Activated CD4-positive, alpha-beta T cell treated with anti-CD3 and anti-CD28 coated beads, Interleukin-2, amount 50 U/mL, for 16 hours (primary cell): ENCODE data around the gene PILRA.
"Not testable (repeated sequence)": the region's sequence is repeated elsewhere in the genome, so short reads cannot be mapped to it uniquely, and the experiment has no call there.

Experiments
- DNase-seq: peaks from one replicate; pipeline ENCODE4 v3.0.0-alpha.2; 2020

PILRA gene

DNA sequence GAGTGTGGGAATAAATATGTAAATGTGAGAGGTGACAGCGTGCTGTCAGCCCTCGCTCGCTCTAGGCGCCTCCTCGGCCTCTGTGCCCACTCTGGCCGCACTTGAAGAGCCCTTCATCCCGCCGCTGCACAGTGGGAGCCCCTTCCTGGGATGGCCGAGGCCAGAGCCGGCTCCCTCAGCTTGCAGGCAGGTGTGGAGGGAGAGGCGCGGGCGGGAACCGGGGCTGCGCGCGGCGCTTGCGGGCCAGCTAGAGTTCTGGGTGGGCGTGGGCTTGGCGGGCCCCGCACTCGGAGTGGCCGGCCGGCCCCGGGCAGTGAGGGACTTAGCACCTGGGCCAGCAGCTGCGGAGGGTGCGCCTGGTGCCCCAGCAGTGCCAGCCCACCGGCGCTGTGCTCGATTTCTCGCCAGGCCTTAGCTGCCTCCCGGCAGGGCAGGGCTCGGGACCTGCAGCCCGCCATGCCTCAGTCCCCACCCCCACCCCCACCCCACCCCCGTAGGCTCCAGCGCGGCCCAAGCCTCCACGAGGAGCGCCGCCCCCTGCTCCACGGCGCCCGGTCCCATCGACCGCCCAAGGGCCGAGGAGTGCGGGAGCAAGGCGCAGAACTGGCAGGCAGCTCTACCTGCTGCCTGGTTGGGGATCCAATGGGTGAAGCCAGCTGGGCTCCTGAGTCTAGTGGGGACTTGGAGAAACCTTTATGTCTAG is 8.4 kb downstream of the PILRA start:
- not testable (repeated sequence) for DNase-seq

DNA sequence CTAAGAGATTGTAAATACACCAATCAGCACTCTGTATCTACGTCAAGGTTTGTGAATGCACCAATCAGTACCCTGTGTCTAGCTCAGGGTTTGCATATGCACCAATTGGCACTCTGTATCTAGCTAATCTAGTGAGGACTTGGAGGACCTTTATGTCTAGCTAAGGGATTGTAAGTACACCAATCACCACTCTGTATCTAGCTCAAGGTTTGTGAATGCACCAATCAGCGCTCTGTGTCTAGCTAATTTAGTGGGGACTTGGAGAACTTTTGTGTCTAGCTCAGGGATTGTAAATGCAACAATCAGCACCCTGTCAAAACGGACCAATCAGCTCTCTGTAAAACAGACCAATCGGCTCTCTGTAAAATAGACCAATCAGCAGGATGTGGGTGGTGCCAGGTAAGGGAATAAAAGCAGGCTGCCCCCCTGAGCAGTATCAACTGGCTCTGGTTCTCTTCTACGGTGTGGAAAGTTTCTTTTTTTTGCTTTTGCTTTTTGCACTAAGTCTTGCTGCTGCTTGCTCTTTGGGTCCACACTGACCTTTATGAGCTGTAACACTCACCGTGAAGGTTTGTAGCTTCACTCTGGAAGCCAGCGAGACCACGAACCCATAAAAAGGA is 9.1 kb downstream of the PILRA start:
- not testable (repeated sequence) for DNase-seq

DNA sequence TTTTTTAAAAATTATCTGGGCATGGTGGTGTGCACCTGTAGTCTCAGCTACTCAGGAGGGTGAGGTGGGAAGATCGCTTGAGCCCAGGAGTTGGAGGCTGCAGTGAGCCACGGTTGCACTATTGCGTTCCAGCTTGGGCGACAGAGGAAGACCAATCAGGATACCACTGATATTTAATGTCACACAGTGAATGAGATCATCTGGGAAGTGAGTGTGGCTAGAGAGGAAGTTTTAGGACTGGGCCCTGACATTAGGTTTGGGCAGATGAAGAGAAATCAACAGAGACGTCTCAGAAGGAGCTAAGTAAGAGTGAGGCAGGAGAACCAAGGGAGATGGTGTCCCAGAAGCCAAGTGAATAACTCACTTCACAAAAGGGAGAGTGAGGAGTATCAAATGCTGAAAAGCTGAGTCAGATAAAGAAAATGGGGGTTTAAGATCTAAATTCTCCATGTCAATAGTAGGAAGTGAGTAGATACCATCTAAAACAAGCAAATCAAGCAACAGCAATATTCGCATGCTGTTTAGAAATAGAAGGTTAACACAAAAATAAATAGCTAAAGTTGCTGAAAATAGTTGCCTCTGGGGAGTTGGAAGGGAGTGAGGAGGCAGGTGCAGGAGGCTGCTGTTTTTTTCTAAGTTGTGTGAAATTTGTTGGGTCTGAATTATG is 11.5 kb downstream of the PILRA start:
- no peak for DNase-seq

DNA sequence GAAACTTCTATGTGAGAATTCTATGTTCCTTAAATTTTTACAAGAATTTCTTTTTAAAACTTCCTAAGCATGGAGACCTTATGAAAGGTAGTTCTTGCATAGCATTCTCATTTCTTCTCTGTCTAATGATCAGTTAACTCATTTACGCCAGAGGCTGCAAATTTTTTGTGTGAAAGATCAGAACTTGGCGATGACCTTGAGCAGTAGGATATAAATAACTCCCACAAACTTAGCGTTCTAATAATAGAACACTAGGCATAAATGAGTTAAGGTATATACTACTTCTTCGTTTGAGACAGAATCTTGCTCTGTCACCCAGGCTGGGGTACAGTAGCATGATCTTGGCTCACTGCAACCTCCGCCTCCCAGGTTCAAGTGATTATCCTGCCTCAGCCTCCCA is 13.7 kb downstream of the PILRA start:
- no peak for DNase-seq

DNA sequence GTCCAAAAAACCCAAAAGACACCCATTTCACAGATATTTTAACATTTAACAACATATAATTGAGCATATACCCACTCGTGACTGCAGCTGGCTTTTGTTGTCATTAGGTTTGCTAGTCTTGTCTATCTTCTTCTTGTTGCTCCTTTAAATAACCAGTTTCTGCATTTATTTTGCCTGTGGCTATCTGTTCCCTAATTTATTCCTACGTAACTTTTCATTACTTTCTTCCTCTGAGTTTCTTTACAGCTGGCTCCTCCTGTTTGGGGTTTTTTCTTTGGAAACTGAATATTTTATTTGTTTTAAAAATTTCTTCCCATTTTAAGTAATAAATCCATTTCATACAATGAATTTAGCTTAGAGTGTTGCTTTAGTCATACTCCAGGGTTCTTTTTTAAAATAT is 14.4 kb downstream of the PILRA start:
- DNase-seq: no peak

DNA sequence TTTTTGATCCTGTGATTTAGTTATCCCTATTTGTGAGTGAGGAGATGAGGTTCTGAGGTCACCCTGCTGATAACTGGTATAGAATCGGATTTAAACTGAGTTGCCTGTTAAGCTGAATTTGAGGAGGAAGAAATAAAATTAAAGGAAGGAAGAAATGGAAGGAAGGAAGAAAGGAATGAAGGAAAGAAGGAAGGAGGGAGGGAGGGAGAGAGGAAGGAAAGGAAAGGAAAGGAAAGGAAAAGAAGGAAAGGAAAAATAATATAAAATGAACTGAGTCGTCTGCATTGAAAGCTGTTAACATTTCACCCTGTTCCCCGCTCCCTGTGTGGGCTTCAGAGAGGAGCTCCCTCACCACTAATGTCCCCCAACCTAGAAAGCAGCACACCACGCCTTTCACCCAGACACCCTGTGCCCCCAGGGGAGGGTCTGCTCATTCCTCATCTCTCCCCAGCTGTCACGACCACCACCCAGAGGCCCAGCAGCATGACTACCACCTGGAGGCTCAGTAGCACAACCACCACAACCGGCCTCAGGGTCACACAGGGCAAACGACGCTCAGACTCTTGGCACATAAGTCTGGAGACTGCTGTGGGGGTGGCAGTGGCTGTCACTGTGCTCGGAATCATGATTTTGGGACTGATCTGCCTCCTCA is 16.3 kb downstream of the PILRA start:
- no peak for DNase-seq

DNA sequence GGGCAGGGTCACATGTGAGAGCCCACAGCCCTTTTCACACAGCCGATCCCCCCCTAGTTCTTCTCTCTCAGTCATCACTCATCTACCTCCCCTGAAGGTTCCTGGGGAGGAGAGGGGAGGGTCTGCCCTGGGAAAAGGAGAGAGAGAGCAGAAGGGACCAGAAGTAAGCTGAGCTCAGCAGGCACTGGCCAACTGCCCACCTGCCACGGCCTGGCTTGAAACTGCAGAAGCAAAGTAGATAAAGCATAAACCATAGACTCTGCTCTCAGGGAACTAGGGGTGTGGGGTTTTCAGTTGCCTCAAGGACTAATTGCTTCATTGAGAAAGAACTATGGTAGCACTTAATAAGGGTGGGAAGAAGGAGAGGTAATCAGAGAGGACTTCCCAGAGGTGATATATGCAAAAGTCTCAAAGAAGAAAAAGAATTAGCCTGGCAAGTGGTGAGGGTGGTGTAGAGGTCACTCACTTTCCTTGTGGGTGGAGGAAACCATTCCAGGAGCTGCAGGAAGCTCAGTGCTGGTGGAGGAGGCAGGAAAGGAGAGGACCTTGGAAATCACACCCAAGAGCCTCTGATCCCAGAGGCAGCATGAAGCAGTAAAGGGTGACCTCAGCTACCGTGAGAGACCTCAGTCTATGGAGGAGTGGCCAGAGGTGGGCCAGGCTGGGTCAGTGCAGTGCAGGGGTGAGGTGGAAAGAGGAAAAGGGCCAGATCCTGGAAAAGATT is 17.2 kb downstream of the PILRA start:
- no peak for DNase-seq

DNA sequence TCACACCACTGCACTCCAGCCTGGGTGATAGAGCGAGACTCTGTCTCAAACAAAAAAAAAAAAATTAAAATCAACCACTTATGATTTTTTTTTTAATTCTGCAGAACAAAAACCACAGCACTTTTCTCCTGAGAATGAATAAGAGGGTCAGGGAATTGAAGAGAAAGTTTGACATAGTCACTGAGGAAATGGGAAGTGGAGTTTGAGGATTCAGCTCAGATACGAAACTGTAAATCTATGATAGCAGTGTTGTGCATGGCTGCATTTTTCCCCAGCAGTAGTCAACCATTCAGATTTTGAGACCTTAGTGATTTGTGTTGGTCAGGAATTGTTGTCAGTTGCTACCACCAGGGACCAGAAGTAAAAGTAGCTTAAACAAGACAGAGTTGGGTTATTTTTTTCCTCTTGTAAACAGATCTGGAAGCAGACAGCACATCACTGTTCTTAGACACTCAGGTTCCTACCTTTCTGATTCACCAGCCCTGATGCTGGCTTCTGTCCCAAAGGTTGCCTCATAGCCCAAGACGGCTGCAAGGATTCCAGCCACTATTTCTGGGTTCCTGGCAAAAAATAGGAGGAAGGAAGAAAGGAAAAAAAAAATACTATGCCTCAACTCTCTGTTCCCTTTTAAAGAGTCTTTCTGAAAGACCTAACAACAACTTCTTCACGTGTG is 20.1 kb downstream of the PILRA start:
- no peak for DNase-seq

DNA sequence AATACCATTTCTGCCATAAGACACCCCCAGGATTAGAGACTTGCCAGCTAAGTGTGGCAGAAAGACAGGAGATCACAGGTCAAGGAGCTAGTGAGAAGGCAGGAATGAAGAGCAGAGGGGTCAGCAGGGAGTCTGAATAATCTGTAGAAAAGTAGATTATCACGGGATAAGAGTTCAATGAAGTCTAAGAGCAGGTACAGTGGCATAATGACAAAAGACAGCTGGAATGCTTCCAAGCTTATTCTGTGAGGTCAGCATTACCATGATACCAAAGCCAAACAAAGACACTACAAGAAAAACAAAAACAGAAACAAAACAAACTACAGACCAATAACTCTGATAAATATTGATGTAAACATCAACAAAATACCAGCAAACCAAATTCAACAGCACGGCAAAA is 20.8 kb downstream of the PILRA start:
- DNase-seq: no peak

DNA sequence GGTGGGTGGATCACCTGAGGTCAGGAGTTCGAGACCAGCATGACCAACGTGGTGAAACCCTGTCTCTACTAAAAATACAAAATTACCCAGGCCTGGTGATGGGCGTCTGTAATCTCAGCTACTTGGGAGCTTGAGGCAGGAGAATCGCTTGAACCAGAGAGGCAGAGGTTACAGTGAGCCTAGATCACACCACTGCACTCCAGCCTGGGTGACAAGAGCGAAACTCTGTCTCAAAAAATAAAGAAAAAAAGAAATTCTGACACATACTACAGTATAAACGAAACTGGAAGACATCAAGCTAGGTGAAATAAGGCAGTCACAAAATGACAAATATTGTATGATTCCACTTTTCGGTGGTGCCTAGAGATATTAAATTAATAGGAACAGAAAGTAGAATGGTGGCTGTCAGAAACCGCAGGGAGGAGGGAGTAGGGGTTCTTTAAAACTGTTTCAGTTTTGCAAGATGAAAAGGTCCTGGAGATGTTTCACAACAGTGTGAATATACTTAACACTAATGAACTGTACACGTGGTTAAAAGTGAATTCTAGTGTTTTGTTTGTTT is 23.2 kb downstream of the PILRA start:
- peak; percentile 91 for DNase-seq

DNA sequence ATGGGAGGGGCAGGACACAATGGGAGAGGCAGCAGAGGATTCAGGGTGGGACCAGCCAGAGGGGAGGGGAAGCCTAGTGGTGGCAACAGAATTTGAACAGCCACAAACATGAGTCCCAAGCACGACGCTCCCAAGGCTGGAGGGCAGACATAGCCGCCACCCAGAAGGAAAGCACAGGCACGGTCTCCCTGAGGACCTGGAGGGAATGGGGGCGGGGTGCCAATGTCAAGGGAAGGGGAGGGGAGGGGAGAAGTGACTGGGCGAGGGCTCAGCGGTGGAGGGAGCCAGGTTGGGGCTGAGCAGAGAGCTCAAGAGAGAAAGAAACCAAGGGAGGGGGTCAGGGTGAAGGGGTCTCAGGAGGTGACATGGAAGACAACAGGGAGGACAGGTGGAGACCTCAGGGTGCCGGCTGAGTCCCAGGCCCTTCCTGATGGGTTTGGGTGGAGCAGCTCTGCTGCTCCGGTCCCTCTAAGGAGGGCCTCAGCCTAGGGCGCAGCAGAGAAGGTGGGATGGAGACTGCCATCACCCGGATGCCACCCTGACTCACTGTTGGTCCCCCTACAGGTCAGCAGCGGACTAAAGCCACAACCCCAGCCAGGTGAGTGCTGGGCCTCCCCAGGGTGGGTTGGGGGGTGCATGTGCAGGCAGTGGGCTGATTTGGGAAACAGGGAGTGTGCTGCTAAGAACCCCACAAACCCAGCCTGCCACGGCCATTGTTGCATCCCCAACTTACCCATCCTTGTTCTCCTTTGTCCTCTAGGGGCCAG is 24.2 kb downstream of the PILRA start:
- no peak for DNase-seq

DNA sequence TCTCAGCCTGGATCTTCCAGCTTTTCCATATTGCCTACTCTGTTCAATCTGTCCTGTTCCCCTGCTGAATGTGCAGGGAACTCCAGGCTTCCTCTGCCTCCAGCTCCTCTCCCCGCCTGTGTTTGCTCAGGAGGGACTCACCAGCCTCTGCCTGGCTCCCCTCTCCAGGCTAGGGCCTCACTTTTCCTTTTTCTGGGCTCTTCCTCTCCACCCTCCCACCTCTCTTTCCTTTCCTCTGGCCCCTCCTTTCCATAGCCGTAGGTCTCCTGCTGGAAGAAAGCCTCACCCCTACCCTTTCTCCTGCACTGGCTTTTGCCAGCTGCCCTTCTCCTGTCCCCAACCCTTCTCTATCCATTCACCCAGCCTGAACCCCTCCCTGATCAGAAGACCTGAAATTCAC is 25.0 kb downstream of the PILRA start:
- no peak for DNase-seq

DNA sequence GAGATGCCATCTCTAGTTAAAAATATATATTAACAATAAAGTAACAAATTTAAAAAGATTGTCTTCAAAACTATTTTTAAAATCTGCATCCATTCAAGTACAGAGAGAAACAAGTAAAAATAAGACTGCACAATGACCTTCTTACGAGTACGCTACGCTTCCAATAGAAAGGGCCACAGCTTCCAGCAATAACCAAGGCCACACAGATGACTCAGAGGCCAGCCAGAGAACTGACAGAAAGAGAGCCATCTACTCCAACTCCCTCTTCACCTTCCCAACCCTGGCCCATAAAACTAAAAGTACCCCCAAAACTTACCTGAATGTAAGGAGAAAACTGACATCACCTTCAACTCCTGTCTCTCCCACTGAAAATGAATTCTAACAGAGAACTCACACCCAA is 26.8 kb downstream of the PILRA start:
- no peak for DNase-seq

DNA sequence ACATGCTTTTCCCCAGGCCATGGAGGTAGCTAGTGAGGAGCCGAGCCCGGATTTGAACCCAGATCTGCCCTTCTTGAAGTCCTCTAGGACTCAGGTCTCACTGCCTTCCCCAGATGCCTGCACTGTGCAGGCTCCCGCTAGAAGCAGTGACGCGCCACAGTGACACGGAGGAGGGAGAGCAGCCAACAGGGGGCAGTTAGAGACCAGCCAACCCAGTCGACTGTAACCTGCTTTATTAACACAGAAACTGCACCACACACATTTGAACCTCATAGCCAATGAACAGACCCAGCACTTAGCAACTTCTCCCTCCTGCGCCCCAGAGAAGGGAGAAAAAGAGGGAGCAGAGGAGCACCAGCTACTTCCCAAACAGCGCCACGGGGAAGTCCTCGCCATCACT is 27.4 kb downstream of the PILRA start:
- peak; percentile 14 for DNase-seq

DNA sequence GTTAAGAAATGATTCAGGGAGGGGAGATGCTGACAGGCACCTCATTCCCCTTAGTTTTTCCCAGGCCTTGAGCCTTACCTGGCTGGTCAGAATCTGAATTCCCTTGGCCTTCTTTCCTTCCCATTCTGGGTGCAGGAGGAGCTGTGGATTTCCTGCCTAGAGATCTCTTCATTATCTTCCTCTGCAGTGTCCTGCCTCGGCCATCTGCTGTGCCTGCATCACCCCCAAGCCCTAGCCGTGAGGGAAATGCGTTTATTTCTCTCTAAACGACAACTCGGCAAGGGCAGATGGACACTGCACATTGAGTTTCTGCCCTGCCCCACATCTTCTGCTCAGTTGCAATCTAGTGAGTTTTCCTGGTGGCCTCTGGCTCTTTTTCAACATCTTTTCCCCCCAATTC is 28.5 kb downstream of the PILRA start:
- DNase-seq: no peak

DNA sequence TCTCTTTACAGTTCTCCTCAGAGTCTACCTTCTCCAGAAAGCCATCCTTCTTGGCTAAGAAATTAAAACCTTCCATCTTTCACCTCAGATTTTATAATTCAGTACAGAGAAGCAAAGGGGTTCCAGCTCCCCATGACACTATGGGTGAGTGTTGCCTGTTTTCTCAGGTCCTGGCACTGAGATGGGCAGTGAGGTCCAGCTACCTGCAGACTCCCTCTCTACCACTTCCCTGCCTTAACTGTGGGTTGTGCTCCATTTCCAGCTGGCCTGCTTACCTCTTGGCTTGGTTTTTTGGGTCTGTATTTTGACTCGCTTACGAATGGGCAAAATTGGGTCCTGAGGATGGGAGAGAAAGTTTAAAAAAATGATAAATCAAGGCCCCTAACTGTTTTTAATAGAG is 29.0 kb downstream of the PILRA start:
- no peak for DNase-seq

DNA sequence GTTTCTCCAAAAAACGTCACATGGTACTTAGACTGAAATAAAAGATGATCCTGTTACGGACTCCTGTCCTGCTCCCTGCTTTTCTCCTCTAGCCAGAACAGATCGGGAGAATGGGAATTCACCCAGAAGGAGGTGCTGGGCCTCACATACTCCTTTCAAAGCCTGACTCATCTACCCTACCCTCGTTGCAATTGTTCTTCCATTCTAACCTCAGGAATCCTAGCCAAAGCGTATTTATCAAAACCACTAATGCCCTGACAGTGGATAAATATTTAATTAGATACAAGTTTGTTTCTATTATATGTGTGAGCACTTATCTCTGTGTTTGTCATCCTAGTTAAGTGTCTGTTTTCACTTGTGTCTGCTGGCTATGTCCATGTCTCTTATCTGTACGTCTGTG is 33.5 kb downstream of the PILRA start:
- DNase-seq: no peak

DNA sequence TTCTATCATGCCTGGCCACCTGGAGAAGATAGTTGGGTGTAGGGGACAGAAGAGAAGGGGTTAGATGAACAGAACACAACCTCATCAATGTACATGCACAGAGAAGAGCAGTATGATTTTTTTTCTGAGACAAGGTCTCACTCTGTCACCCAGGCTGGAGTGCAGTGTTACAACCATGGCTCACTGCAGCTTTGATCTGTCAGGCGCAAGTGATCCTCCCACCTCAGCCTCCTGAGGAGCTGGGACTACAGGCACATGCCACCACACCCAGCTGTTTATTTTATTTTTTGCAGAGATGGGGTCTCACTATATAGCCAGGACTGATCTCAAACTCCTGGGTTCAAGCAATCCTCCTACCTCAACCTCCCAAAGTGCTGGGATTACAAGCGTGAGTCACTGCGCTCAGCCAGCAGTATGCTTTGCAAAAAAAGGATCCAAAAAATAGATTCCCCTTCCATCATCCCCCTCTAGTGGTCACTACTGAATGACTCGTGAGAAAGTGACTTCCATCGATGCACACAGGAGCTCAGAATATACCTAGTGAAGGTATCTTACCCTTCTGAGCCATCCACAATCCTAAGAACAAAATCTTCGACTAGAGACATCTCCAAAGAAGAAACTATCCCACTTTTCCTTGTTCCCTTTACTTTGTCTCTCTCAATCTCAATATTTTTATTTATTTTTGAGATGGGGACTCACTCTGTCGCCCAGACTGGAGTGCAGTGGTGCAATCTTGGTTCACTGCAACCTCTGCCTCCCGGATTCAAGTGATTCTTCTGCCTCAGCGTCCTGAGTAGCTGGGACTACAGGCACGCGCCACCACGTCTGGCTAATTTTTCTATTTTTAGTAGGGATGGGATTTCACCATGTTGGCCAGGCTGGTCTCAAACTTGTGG is 34.2 kb downstream of the PILRA start:
- peak; percentile 73 for DNase-seq

DNA sequence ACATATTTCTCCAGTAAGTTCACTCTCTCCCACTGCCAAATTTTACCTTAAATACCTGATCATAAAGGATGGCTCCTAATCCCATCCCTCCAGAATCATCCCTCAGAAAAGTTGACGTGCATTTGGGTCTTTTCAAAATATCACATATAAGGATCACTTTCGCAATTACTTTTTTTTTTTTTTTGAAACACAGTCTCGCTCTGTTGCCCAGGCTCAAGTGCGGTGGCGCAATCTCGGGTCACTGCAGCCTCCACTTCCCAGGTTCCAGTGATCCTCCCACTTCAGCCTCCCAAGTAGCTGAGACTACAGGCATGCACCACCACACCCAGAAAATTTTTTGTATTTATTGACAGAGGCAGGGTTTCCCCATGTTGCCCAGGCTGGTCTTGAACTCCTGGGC is 37.8 kb downstream of the PILRA start:
- no peak for DNase-seq

DNA sequence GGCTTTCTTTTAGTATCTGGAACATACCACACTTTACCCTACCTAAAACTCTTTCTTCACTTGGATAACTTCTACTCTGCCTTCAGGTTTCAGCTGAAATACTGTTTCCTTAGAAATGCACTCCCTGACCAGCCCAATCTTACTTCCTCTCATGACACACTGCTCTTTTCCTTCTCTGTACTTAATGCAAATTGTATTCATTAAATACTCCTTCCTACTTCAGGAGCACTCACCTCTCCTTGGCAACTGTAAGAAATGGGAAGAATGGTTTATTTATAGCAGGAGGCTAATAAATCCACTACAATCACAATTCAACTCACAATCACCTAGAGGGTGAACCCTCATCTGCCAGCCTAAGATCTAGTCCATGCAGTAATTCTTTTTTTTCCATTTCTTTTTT is 40.1 kb downstream of the PILRA start:
- DNase-seq: no peak
